ENCODE data around the gene ITPR2.
"Not testable (repeated sequence)": the region's sequence is repeated elsewhere in the genome, so short reads cannot be mapped to it uniquely, and the experiment has no call there.

Gene ITPR2

DNA sequence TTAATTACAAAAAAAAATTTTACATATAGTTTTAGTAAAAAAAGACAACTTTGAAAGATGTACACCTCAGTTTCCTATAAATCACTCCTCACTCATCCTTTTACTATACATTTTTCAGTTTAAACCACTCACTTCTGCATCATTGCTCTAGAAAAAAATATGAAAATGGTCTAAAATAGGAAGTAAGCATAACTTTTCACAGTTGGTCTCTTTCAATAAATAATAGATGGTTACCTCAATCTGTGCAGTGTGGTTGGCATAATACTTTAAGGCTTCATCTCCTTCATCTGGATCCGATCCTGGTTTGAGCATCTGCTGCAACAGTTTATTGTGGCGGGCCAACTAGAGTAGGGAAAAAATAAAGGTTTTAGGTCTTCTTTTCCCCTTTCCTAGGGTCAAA lies 389.7 kb downstream of the ITPR2 start:
- no peaks in the 10 kb centered on the region for H3K36me3 ChIP-seq

DNA sequence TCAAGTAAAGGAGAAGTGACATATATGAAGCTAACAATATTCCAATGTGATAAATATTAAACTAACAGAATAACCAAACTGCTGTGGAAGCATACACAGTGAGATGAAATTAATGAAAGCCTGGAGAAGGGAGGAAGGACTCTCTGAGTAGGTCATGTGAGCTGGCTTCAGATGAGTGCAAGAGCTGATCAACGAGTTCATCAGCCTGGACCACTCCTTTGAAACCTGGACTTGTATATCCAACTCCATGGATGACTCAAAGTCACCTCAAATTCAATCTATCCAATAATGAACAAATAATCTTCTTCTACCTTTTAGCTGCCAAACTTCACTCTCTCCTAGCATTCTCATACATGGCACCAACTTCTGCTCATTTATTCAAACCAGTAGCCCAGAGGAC lies 391.6 kb downstream of the ITPR2 start:
- TF ChIP-seq, protein P1, sequence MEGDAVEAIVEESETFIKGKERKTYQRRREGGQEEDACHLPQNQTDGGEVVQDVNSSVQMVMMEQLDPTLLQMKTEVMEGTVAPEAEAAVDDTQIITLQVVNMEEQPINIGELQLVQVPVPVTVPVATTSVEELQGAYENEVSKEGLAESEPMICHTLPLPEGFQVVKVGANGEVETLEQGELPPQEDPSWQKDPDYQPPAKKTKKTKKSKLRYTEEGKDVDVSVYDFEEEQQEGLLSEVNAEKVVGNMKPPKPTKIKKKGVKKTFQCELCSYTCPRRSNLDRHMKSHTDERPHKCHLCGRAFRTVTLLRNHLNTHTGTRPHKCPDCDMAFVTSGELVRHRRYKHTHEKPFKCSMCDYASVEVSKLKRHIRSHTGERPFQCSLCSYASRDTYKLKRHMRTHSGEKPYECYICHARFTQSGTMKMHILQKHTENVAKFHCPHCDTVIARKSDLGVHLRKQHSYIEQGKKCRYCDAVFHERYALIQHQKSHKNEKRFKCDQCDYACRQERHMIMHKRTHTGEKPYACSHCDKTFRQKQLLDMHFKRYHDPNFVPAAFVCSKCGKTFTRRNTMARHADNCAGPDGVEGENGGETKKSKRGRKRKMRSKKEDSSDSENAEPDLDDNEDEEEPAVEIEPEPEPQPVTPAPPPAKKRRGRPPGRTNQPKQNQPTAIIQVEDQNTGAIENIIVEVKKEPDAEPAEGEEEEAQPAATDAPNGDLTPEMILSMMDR (IDR thresholded peaks at IDR 0.05; ENCODE audit: low read depth, low read length) = no peak
- DNase-seq = no peak
- H3K4me3 ChIP-seq (ENCODE audit: low read depth, low read length) = no peak overlapping the region
- H3K36me3 ChIP-seq = no peaks in the 10 kb centered on the region
- H3K9me3 ChIP-seq = no peaks in the 10 kb centered on the region
- H3K4me1 ChIP-seq = no peaks in the 10 kb centered on the region
- H3K27me3 ChIP-seq = no peaks in the 10 kb centered on the region

More for the DNA sequence above, 389.7 kb downstream of the ITPR2 start:
- H3K27me3 ChIP-seq = no peaks in the 10 kb centered on the region
- DNase-seq = no peak
- H3K4me1 ChIP-seq = no peaks in the 10 kb centered on the region
- no peaks in the 10 kb centered on the region for H3K9me3 ChIP-seq
- H3K4me3 ChIP-seq (ENCODE audit: low read depth, low read length) = no peak overlapping the region
- TF ChIP-seq, protein P1 (IDR thresholded peaks at IDR 0.05; ENCODE audit: low read depth, low read length) = no peak

DNA sequence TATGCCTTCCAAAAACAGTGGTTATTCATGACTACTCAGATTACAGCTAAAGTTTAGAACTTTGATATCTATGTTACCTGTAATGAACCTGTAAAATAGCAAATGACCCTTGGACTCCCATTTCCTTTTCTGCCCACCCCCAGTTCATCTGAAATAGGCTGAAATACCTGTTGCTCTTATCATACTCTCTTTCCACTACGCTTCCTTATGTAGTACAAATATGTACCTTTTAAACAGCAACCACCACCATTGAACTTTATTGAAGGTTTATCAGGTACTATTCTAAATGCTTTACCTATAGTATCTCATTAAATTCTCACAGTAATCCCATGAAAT lies 398.0 kb downstream of the ITPR2 start:
- Histone ChIP-seq H3K9me3 (no peaks in the 10 kb centered on the region), H3K36me3 (no peaks in the 10 kb centered on the region), H3K4me1 (no peaks in the 10 kb centered on the region), H3K27me3 (no peaks in the 10 kb centered on the region), H3K4me3 (ENCODE audit: low read depth, low read length) (no peak overlapping the region)
- TF ChIP-seq, protein P1 (IDR thresholded peaks at IDR 0.05; ENCODE audit: low read depth, low read length) = no peak
- no peak for DNase-seq

DNA sequence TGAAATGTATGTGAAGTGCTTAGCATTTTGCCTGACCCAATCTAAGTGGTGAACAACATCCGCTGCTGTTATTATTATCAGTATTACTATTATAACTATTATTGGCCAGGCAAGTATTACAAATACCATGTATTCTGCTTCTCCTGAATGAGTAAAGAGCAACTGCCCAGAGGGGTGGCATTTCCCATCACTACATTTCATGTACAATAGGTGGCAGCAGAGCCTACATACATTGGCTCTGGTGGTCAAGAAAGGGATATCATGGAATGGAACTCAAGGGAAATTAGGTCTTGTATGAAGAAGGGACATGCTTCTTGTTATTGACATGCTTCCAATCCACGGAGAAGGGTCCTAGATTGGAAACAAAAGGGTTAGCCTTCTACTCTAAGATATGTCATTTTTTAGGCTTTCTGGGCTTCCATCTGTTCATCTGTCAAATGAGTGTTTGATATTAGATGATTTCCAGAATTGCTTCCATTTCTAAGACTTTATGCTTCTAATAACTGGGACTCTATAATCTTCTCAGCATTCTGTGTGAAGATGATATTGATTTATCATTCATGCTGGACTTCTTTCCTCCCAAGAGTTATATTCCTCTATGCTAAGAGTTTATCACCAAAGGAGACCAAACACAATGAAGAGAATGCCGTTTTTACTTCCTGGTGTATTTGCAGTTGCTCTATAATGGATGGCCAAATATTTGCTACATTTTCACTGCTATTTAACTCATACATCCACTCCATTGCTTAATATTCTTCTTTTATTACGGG lies 398.5 kb downstream of the ITPR2 start:
- TF ChIP-seq, protein P1 (IDR thresholded peaks at IDR 0.05; ENCODE audit: low read depth, low read length) = peak; percentile 96
- no peaks in the 10 kb centered on the region for H3K4me1 ChIP-seq
- peak; percentile 39 for DNase-seq
- H3K4me3 ChIP-seq (ENCODE audit: low read depth, low read length) = no peak overlapping the region
- no peaks in the 10 kb centered on the region for H3K36me3 ChIP-seq
- H3K9me3 ChIP-seq = no peaks in the 10 kb centered on the region
- no peaks in the 10 kb centered on the region for H3K27me3 ChIP-seq

DNA sequence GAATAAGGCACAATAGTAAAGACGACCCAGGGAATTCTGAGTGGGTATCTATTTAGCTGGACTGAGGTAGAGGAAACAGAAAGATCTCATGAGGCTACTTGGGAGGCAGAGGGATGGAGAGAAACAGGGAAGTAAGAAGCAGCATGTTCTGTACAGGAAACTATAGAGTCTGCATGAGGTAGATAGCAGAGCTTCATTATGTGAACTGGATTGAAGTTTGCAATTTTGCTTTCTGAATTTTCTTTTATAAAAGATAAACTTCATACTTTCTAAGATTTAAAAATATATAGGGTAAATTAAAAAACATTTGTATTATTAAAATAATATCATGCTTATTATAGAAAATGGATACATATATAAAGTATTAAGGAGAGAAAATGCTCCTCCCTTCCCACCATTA lies 399.3 kb downstream of the ITPR2 start:
- DNase-seq; H3K4me3 ChIP-seq (ENCODE audit: low read depth, low read length); H3K36me3 ChIP-seq; H3K27me3 ChIP-seq; H3K9me3 ChIP-seq; H3K4me1 ChIP-seq: not testable (repeated sequence)

DNA sequence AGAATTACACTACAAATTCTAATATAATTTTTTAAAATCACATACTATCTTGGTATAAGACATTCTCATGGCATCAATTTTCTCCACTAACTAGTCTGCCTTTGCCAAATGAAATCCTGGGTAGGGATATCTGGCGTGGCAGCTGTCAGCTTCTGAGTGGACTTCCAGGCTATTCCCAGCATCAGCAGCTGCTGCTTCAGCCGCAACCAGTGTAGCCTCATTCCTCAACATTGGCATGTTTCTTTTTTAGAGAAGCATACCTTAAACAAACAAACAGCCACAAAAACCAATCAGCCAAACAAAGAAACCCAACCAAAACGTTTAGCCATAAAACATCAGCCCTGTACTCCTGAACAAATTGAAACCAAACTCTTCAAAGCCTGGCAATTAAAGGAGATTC lies 401.8 kb downstream of the ITPR2 start:
- Histone ChIP-seq H3K27me3 (no peaks in the 10 kb centered on the region), H3K4me1 (no peaks in the 10 kb centered on the region), H3K9me3 (no peaks in the 10 kb centered on the region), H3K36me3 (no peaks in the 10 kb centered on the region), H3K4me3 (ENCODE audit: low read depth, low read length) (no peak overlapping the region)
- TF ChIP-seq, protein P1 (IDR thresholded peaks at IDR 0.05; ENCODE audit: low read depth, low read length) = no peak
- no peak for DNase-seq

DNA sequence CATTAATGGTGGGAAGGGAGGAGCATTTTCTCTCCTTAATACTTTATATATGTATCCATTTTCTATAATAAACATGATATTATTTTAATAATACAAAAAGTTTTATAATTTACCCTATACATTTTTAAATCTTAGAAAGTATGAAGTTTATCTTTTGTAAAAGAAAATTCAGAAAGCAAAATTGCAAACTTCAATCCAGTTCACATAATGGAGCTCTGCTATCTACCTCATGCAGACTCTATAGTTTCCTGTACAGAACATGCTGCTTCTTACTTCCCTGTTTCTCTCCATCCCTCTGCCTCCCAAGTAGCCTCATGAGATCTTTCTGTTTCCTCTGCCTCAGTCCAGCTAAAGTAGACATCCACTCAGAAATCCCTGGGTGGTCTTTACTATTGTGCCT lies 402.4 kb downstream of the ITPR2 start:
- H3K4me3 ChIP-seq (ENCODE audit: low read depth, low read length); DNase-seq; H3K9me3 ChIP-seq; H3K27me3 ChIP-seq; H3K36me3 ChIP-seq; H3K4me1 ChIP-seq: not testable (repeated sequence)
